ENCODE results near the gene PTPN2.

GRCh38 chr18:12791610-12792009, 92.4 kb downstream of the PTPN2 start:
- TF ChIP-seq CTCF (IDR thresholded peaks at IDR 0.05; ENCODE audit: insufficient read depth, low read length, poor library complexity, severe bottlenecking) (no peak), EZH2phosphoT487 (conservative IDR thresholded peaks at IDR 0.05; ENCODE audit: low read length) (no peak)

Data from SU-DHL-6 (cell line).